ENCODE data around the gene GATM. TPM values are rescaled to one million over a fixed set of nuclear protein-coding genes. Genes with fewer than 3 reads are reported as not detected.
A peak's percentile ranks its signal among the peaks of the same experiment; 100 is the strongest.

Gene GATM
- total RNA-seq (2014; rRNA removed; shearing (Covaris generic)) = 0.53 and 0.76 TPM in 2 replicates

- no peak for DNase-seq (ENCODE audit: low spot score)
Observed at GRCh38 chr15:45378149-45378912, at the start of gene GATM. TSS of gene GATM (minus strand) at chr15:45378544. CDS start at chr15:45378453, 91 bp downstream.

- DNase-seq (ENCODE audit: low spot score) = no peak
Observed at GRCh38 chr15:45427085-45427484, 48.7 kb upstream of the GATM start.

- no peak for DNase-seq (ENCODE audit: low spot score)
Observed at GRCh38 chr15:45425135-45425534, 46.8 kb upstream of the GATM start.

- no peak for DNase-seq (ENCODE audit: low spot score)
Observed at GRCh38 chr15:45424429-45424828, 46.1 kb upstream of the GATM start.

- no peak for DNase-seq (ENCODE audit: low spot score)
Observed at GRCh38 chr15:45417303-45417950, 39.1 kb upstream of the GATM start.

- DNase-seq (ENCODE audit: low spot score) = peak; percentile 17
Observed at GRCh38 chr15:45414215-45414885, 36.0 kb upstream of the GATM start.

- no peak for DNase-seq (ENCODE audit: low spot score)
Observed at GRCh38 chr15:45409596-45409995, 31.3 kb upstream of the GATM start.

- DNase-seq (ENCODE audit: low spot score) = no peak
Observed at GRCh38 chr15:45407786-45408185, 29.4 kb upstream of the GATM start.

- peak; percentile 65 for DNase-seq (ENCODE audit: low spot score)
Observed at GRCh38 chr15:45402955-45403877, 24.9 kb upstream of the GATM start.

- DNase-seq (ENCODE audit: low spot score) = peak; percentile 100
Observed at GRCh38 chr15:45402162-45402954, 24.0 kb upstream of the GATM start.

- DNase-seq (ENCODE audit: low spot score) = no peak
Observed at GRCh38 chr15:45401665-45402161, 23.4 kb upstream of the GATM start.

- peak; percentile 87 for DNase-seq (ENCODE audit: low spot score)
Observed at GRCh38 chr15:45399381-45400212, 21.3 kb upstream of the GATM start.

- DNase-seq (ENCODE audit: low spot score) = no peak
Observed at GRCh38 chr15:45397116-45397665, 18.8 kb upstream of the GATM start.

GRCh38 chr15:45395943-45396342, 17.6 kb upstream of the GATM start:
- DNase-seq (ENCODE audit: low spot score) = no peak

- DNase-seq (ENCODE audit: low spot score) = no peak
Observed at GRCh38 chr15:45394681-45395080, 16.3 kb upstream of the GATM start.

- DNase-seq (ENCODE audit: low spot score) = peak; percentile 66
Observed at GRCh38 chr15:45393851-45394250, 15.5 kb upstream of the GATM start.

GRCh38 chr15:45392584-45392855, 14.2 kb upstream of the GATM start:
- DNase-seq (ENCODE audit: low spot score) = no peak

- DNase-seq (ENCODE audit: low spot score) = no peak
Observed at GRCh38 chr15:45391746-45392583, 13.6 kb upstream of the GATM start.

GRCh38 chr15:45389351-45389750, 11.0 kb upstream of the GATM start:
- DNase-seq (ENCODE audit: low spot score) = no peak

Data from HT-29 (cell line).